GM12878 (cell line): ENCODE data around the gene STXBP2. TPM values are rescaled to one million over a fixed set of nuclear protein-coding genes. Genes with fewer than 3 reads are reported as not detected.

ENCODE experiments used
- ATAC-seq: fragments of 200-7000 bp; cut with Tn5 transposase; 3 replicates; pipeline ENCODE4 v1.9.1; 2020; ENCODE audit warnings: mild to moderate bottlenecking, moderate library complexity
- BruUV-seq: library from RNA; stranded (reverse); fragments of 400-500 nt; replicated peaks from 2 replicates; lab custom pipeline; 2021; lab: Mats Ljungman, UMichigan
- CTCF ChIA-PET: fragments of 300-600 bp; sonication (Branson Sonifier 250); formaldehyde crosslinking; extraction: SDS; loops from one replicate; lab custom pipeline; 2021; ENCODE audit warnings: inconsistent platforms; lab: Yijun Ruan, JAX
- POLR2A ChIA-PET: fragments of 350-600 bp; formaldehyde crosslinking; extraction: SDS; loops from one replicate; lab custom pipeline; 2021; ENCODE audit warnings: inconsistent platforms; lab: Charles Lee
- RAD21 ChIA-PET: fragments of 300-600 bp; sonication (Branson Sonifier 250); formaldehyde crosslinking; loops from one replicate; lab custom pipeline; 2023; ENCODE audit warnings: antibody characterized with exemption; ENCODE audit not compliant: unreplicated experiment; lab: Charles Lee
- SMC1A ChIA-PET: fragments of 300-600 bp; sonication (Branson Sonifier 250); formaldehyde crosslinking; loops from one replicate; lab custom pipeline; 2023; ENCODE audit not compliant: unreplicated experiment, uncharacterized antibody; lab: Charles Lee
- DNase-seq: peaks from one replicate; pipeline ENCODE4 v3.0.0-alpha.2; 2011; ENCODE audit warnings: low read depth, low spot score
- FAIRE-seq: peaks from 3 replicates; lab custom pipeline; 2011; peaks lifted over from hg19 to GRCh38; lab: Jason Lieb, UNC
- H2AFZ ChIP-seq: 2 replicates; pipeline ENCODE4 v1.6.0; 2011; ENCODE audit warnings: low read depth, low read length, control low read depth; ENCODE audit not compliant: control insufficient read depth
- H3K27ac ChIP-seq: 2 replicates; pipeline ENCODE4 v1.5.1; 2011; ENCODE audit warnings: control low read depth; ENCODE audit not compliant: control insufficient read depth, insufficient read depth
- H3K27me3 ChIP-seq, 2 experiments: replicated peaks in 1 of 2; 2 replicates each; pipeline versions ENCODE4 v1.6.0 to v1.6.1; 2011; ENCODE audit warnings: low read length in 1 of 2; ENCODE audit not compliant: control insufficient read depth in 2 of 2, insufficient read depth in 2 of 2
- H3K36me3 ChIP-seq, 2 experiments: 2 replicates each; pipeline ENCODE4 v1.5.1; 2011; ENCODE audit warnings: low read length in 1 of 2; ENCODE audit not compliant: control insufficient read depth in 2 of 2, insufficient read depth in 2 of 2
- H3K4me1 ChIP-seq: 2 replicates; pipeline ENCODE4 v1.6.1; 2011; ENCODE audit warnings: mild to moderate bottlenecking, low read length, moderate library complexity, mixed read lengths; ENCODE audit not compliant: control insufficient read depth, insufficient read depth
- H3K4me2 ChIP-seq: 2 replicates; pipeline ENCODE4 v1.6.0; 2011; ENCODE audit warnings: control low read depth; ENCODE audit not compliant: control insufficient read depth, insufficient read depth
- H3K4me3 ChIP-seq: fragments of 200-600 bp; sonication (generic); 2 replicates; pipeline ENCODE4 v1.5.1; 2016
- H3K79me2 ChIP-seq: 2 replicates; pipeline ENCODE4 v1.6.0; 2011; ENCODE audit warnings: low read length; ENCODE audit not compliant: control insufficient read depth, insufficient read depth
- H3K9ac ChIP-seq: 2 replicates; pipeline ENCODE4 v1.8.0; 2011; ENCODE audit warnings: low read length, control low read depth, mixed read lengths; ENCODE audit not compliant: control insufficient read depth, insufficient read depth
- H3K9me3 ChIP-seq: replicated peaks from 3 replicates; pipeline ENCODE4 v1.5.1; 2011; ENCODE audit warnings: mild to moderate bottlenecking, low read length; ENCODE audit not compliant: control insufficient read depth, insufficient read depth
- H4K20me1 ChIP-seq: 2 replicates; pipeline ENCODE4 v1.6.0; 2011; ENCODE audit not compliant: control insufficient read depth, insufficient read depth
- BRCA1 ChIP-seq: IDR thresholded peaks from 2 replicates; pipeline ENCODE4 v1.6.1; 2011; ENCODE audit warnings: low read depth, low read length, improper control_type of control experiment
- CREB1 ChIP-seq: IDR thresholded peaks from 2 replicates; pipeline ENCODE4 v1.6.1; 2012; ENCODE audit warnings: low read depth, mild to moderate bottlenecking, inconsistent platforms
- EP300 ChIP-seq, 2 experiments: fragments of 150-350 bp in 1 of 2; IDR thresholded peaks; 2 replicates each; pipeline ENCODE4 v1.6.1; 2011 to 2012; ENCODE audit warnings: low read depth in 2 of 2, low read length in 2 of 2, borderline replicate concordance in 1 of 2, improper control_type of control experiment in 1 of 2, inconsistent platforms in 1 of 2; ENCODE audit not compliant: control insufficient read depth in 1 of 2
- HCFC1 ChIP-seq: fragments of 150-350 bp; IDR thresholded peaks from 2 replicates; pipeline ENCODE4 v1.6.1; 2014; ENCODE audit warnings: low read length
- KLF5 ChIP-seq: fragments of 450-650 bp; IDR thresholded peaks from 2 replicates; pipeline ENCODE4 v1.6.1; 2014; ENCODE audit warnings: mild to moderate bottlenecking; ENCODE audit not compliant: partially characterized antibody
- MYB ChIP-seq: fragments of 150-350 bp; IDR thresholded peaks from 2 replicates; pipeline ENCODE4 v1.6.1; 2014; ENCODE audit warnings: mild to moderate bottlenecking, low read depth, low read length, borderline replicate concordance
- RCOR1 ChIP-seq: conservative IDR thresholded peaks from 2 replicates; pipeline ENCODE4 v1.6.1; 2012; ENCODE audit warnings: low read depth, low read length, improper control_type of control experiment
- SRF ChIP-seq, 2 experiments: IDR thresholded peaks; 2 replicates each; pipeline ENCODE4 v1.6.1; 2011; ENCODE audit warnings: low read depth in 2 of 2, low read length in 2 of 2, mild to moderate bottlenecking in 1 of 2, moderate library complexity in 1 of 2
- TAF1 ChIP-seq: IDR thresholded peaks from 2 replicates; pipeline ENCODE4 v1.6.1; 2011; ENCODE audit warnings: mild to moderate bottlenecking, low read depth, low read length, borderline replicate concordance
- ZBTB11 ChIP-seq: fragments of 450-650 bp; formaldehyde crosslinking; IDR thresholded peaks from 2 replicates; pipeline ENCODE4 v1.5.0; 2022; ENCODE audit warnings: mild to moderate bottlenecking, missing genetic modification characterization
- WGBS: methylation state at CpG from one replicate; pipeline ENCODE4 v1.1.6; 2016; ENCODE audit warnings: low lambda C conversion rate; ENCODE audit not compliant: insufficient replicate concordance, insufficient coverage; ENCODE audit errors: missing lambda C conversion rate; 5-methylcytosine and 5-hydroxymethylcytosine counted together
- in situ Hi-C: fragments of 300-500 bp; cut with MboI; formaldehyde crosslinking; loops from 9 replicates; pipeline ENCODE4 v1.14.3; 2018; ENCODE audit warnings: mixed read lengths
- intact Hi-C: fragments of 100-400 bp; cut with micrococcal nuclease; formaldehyde crosslinking; loops from one replicate; pipeline ENCODE4 v1.14.2; 2022; ENCODE audit not compliant: unreplicated experiment
- polyA plus RNA-seq, 11 experiments: library from polyadenylated mRNA; depleted of rRNA in 4 of 11; unstranded in 6 of 11; stranded (reverse) in 5 of 11; fragments of >200 nt; fragmentation: Nextera tagmentation in 4 of 11; fragmentation: Illumina TruSeq in 1 of 11; extraction: Ambion mirVana in 4 of 11; extraction: Trizol in 1 of 11; gene quantifications; 1 replicate in 1 of 11; 2 replicates in 10 of 11; pipeline versions ENCODE4 v1.2.1 to v1.2.3, GENCODE V29; 2011 to 2016; ENCODE audit warnings: inconsistent platforms in 2 of 11, missing spikeins in 2 of 11, low read depth in 1 of 11
- total RNA-seq, 4 experiments: library from RNA; depleted of rRNA in 3 of 4; stranded (reverse); fragments of >200 nt in 3 of 4; fragmentation: Illumina TruSeq in 1 of 4; extraction: Trizol in 1 of 4; gene quantifications; 2 replicates each; pipeline versions ENCODE4 v1.2.1 to v1.2.3, GENCODE V29; 2013 to 2021

Gene STXBP2
- total and polyA plus RNA-seq, 10 of the 15 experiments (the other 5 are each of a cell fraction or from before 2014, with no cell fraction given), result 2.6 to 111 (median 61.4) TPM

- FAIRE-seq (no peak), DNase-seq (no peak), ATAC-seq (no peak)
- RAD21 ChIA-PET, result interaction anchor here (1.6 kb wide), 1 partner anchor 146 kb away, joined by 8 read pairs; no protein-coding TSS in a partner anchor
- in situ Hi-C loops, result no loop called here
- Histone ChIP-seq H3K4me2 (no peak overlapping the region), H3K4me1 (peaks cover 20% of the 10 kb centered on the region), H3K27me3 (no peaks in the 10 kb centered on the region; a peak in 1 of 4 replicates), H3K27ac (no peak overlapping the region), H3K9me3 (no peaks in the 10 kb centered on the region), H4K20me1 (no peaks in the 10 kb centered on the region), H3K4me3 (no peak overlapping the region), H3K9ac (no peak overlapping the region), H3K36me3 (no peaks in the 10 kb centered on the region), H3K79me2 (no peaks in the 10 kb centered on the region), H2AFZ (no peak overlapping the region)
- CTCF ChIA-PET, result interaction anchor here (1.3 to 1.8 kb wide), 3 partner anchors 26 to 145 kb away, joined by 4 to 9 read pairs (median 5); partner anchors contain the start of gene TRAPPC5
- intact Hi-C loops, result no loop called here
- POLR2A ChIA-PET, result no interaction called here
- no TSS peak for BruUV-seq
- 75% methylated on average over 8 of the region's 8 CpGs for WGBS
- TF ChIP-seq CREB1 (no peak), BRCA1 (no peak), KLF5 (no peak), RCOR1 (no peak), SRF (IDR thresholded peaks at IDR 0.05; ENCODE audit: low read depth in 2 of 2, low read length in 2 of 2) (no peak), MYB (no peak), TAF1 (no peak), EP300 (IDR thresholded peaks at IDR 0.05; ENCODE audit: borderline replicate concordance in 1 of 2, control insufficient read depth in 1 of 2, low read depth in 2 of 2, low read length in 2 of 2) (no peak), ZBTB11 (CRISPR knock-in tag) (no peak), HCFC1 (no peak)
- SMC1A ChIA-PET, result interaction anchor here (1.6 to 3.5 kb wide), 2 partner anchors 117 to 145 kb away, joined by 5 to 20 read pairs; no protein-coding TSS in a partner anchor
These were observed 17.5 kb downstream of the STXBP2 start for GRCh38 chr19:7654401-7654800.
